Measurements from ENCODE around the gene PTPRH. TPM values are rescaled to one million over a fixed set of nuclear protein-coding genes. Genes with fewer than 3 reads are reported as not detected.

PTPRH gene
- total and polyA plus RNA-seq, 9 of the 15 experiments (the other 6 are each of a cell fraction or from before 2014, with no cell fraction given), result 0.87 to 34.3 (median 22.7) TPM

- Histone ChIP-seq H3K9me3 (replicated peaks; ENCODE audit: control insufficient read depth, insufficient read depth, low read depth, low read length) (no peaks in the 10 kb centered on the region), H3K4me2 (ENCODE audit: insufficient read depth, low read length) (no peak overlapping the region), H3K4me1 (replicated peaks in 1 of 2; ENCODE audit: control insufficient read depth in 2 of 2, insufficient read depth in 2 of 2, low read length in 2 of 2) (peaks cover 10 to 43% of the 10 kb centered on the region in 2 experiments; a peak in 4 of 5 replicates), H3K9me1 (ENCODE audit: control insufficient read depth, insufficient read depth, low read length) (no peaks in the 10 kb centered on the region), H2AFZ (ENCODE audit: low read depth, low read length) (no peak overlapping the region), H3K36me3 (ENCODE audit: control insufficient read depth, insufficient read depth, low read length) (no peaks in the 10 kb centered on the region), H4K20me1 (replicated peaks; ENCODE audit: control insufficient read depth, insufficient read depth, low read length) (peaks cover 3% of the 10 kb centered on the region), H3K27ac (ENCODE audit: extremely low read depth, low read depth, low read length) (no peak overlapping the region), H3K27me3 (ENCODE audit: control insufficient read depth in 2 of 2, insufficient read depth in 2 of 2, low read length in 2 of 2) (no peaks in the 10 kb centered on the region), H3K4me3 (no peak overlapping the region), H3K9ac (ENCODE audit: insufficient read depth in 1 of 2, low read depth in 2 of 2, low read length in 2 of 2) (no peak overlapping the region), H3K79me2 (ENCODE audit: control insufficient read depth, insufficient read depth, low read length) (no peaks in the 10 kb centered on the region)
- ChIA-PET POLR2A (interaction anchor here (0.6 kb wide), 1 partner anchor 63 kb away, joined by 3 read pairs; no protein-coding TSS in a partner anchor), CTCF (ENCODE audit: low intra/inter-chr PET ratio) (no interaction called here)
- in situ Hi-C loops (cut with MboI), result loop anchor here (25.0 kb wide), 1 partner anchor 968 kb away; the partner anchor contains the start of gene ZNF444
- no peak for DNase-seq (ENCODE audit: extremely low read depth in 1 of 4, low spot score in 3 of 4)
- no peak for FAIRE-seq
- 50% methylated on average over 4 of the region's 4 CpGs for WGBS (ENCODE audit: insufficient coverage, low coverage, missing lambda C conversion rate)
- intact Hi-C loops (cut with micrococcal nuclease), result no loop called here
- ATAC-seq, result no peak
- no TSS peak for BruUV-seq (replicated peaks)
- TF ChIP-seq ZNF239 (CRISPR knock-in tag; IDR thresholded peaks at IDR 0.05) (no peak), NRF1 (conservative IDR thresholded peaks at IDR 0.05 in 1 of 2, IDR thresholded peaks at IDR 0.05 in 1 of 2) (no peak), KHSRP (IDR thresholded peaks at IDR 0.05) (no peak), ZNF609 (CRISPR knock-in tag; IDR thresholded peaks at IDR 0.05; ENCODE audit: borderline replicate concordance) (no peak), JUN (IDR thresholded peaks at IDR 0.05; ENCODE audit: borderline replicate concordance, low read depth, low read length) (no peak), JUN (CRISPR knock-in tag; IDR thresholded peaks at IDR 0.05; ENCODE audit: borderline replicate concordance) (no peak), ZNF165 (CRISPR knock-in tag; IDR thresholded peaks at IDR 0.05; ENCODE audit: borderline replicate concordance) (no peak)
Observed at GRCh38 chr19:55169136-55169535, 40.2 kb downstream of the PTPRH start.

Data from K562 (cell line).